H9 (cell line): Measurements from ENCODE around the gene PACS1. TPM values are rescaled to one million over a fixed set of nuclear protein-coding genes. Genes with fewer than 3 reads are reported as not detected.
A peak's percentile ranks its signal among the peaks of the same experiment; 100 is the strongest.

Experiments used
- DNase-seq: peaks from one replicate; pipeline ENCODE4 v3.0.0-alpha.2; 2017
- H2AFZ ChIP-seq: one replicate; pipeline ENCODE4 v1.6.1; 2013; ENCODE audit warnings: mild to moderate bottlenecking, low read length, control low read depth, moderate library complexity
- H2AK5ac ChIP-seq: 2 replicates; pipeline ENCODE4 v1.6.1; 2013; ENCODE audit warnings: low read length, control low read depth, mixed read lengths; ENCODE audit not compliant: insufficient read length
- H2BK120ac ChIP-seq: one replicate; pipeline ENCODE4 v1.6.1; 2013; ENCODE audit warnings: low read depth, mild to moderate bottlenecking, low read length, control low read depth, inconsistent platforms; ENCODE audit not compliant: poor library complexity, severe bottlenecking
- H2BK12ac ChIP-seq: 2 replicates; pipeline ENCODE4 v1.6.1; 2013; ENCODE audit warnings: low read length, control low read depth, mixed read lengths, low read depth; ENCODE audit not compliant: insufficient read length
- H2BK15ac ChIP-seq: 2 replicates; pipeline ENCODE4 v1.6.1; 2013; ENCODE audit warnings: low read depth, low read length, control low read depth
- H2BK20ac ChIP-seq: one replicate; pipeline ENCODE4 v1.6.1; 2013; ENCODE audit warnings: low read depth, mild to moderate bottlenecking, low read length, control low read depth, inconsistent platforms; ENCODE audit not compliant: poor library complexity, severe bottlenecking
- H2BK5ac ChIP-seq: 2 replicates; pipeline ENCODE4 v1.6.1; 2013; ENCODE audit warnings: low read length, control low read depth, mixed read lengths; ENCODE audit not compliant: insufficient read length
- H3K14ac ChIP-seq: 2 replicates; pipeline ENCODE4 v1.6.1; 2013; ENCODE audit warnings: low read length, control low read depth; ENCODE audit not compliant: insufficient read depth
- H3K18ac ChIP-seq: 2 replicates; pipeline ENCODE4 v1.6.1; 2013; ENCODE audit warnings: low read depth, mild to moderate bottlenecking, mixed read lengths, low read length, control low read depth; ENCODE audit not compliant: insufficient read length
- H3K23ac ChIP-seq: 2 replicates; pipeline ENCODE4 v1.6.1; 2013; ENCODE audit warnings: low read length, control low read depth, mixed read lengths, low read depth; ENCODE audit not compliant: insufficient read length
- H3K23me2 ChIP-seq: 2 replicates; pipeline ENCODE4 v1.6.1; 2013; ENCODE audit warnings: low read depth, mild to moderate bottlenecking, mixed read lengths, low read length, control low read depth; ENCODE audit not compliant: insufficient read length, poor library complexity, severe bottlenecking
- H3K27ac ChIP-seq: 2 replicates; pipeline ENCODE4 v1.5.1; 2013; ENCODE audit warnings: low read length, control low read depth, mixed read lengths, low read depth; ENCODE audit not compliant: insufficient read length
- H3K27me3 ChIP-seq: 2 replicates; pipeline ENCODE4 v1.6.1; 2013; ENCODE audit warnings: low read length, control low read depth, inconsistent platforms; ENCODE audit not compliant: insufficient read depth
- H3K4ac ChIP-seq: 2 replicates; pipeline ENCODE4 v1.6.1; 2013; ENCODE audit warnings: low read depth, mild to moderate bottlenecking, control low read depth, inconsistent platforms, low read length, moderate library complexity
- H3K4me1 ChIP-seq: 2 replicates; pipeline ENCODE4 v1.6.1; 2013; ENCODE audit warnings: low read length, control low read depth, inconsistent platforms; ENCODE audit not compliant: insufficient read depth
- H3K4me2 ChIP-seq: 2 replicates; pipeline ENCODE4 v1.6.1; 2013; ENCODE audit warnings: low read length, control low read depth, mixed read lengths; ENCODE audit not compliant: insufficient read length, insufficient read depth
- H3K56ac ChIP-seq: 2 replicates; pipeline ENCODE4 v1.6.1; 2013; ENCODE audit warnings: low read depth, mild to moderate bottlenecking, mixed read lengths, low read length, control low read depth; ENCODE audit not compliant: insufficient read length
- H3K79me1 ChIP-seq: 2 replicates; pipeline ENCODE4 v1.6.1; 2013; ENCODE audit warnings: low read depth, mild to moderate bottlenecking, moderate library complexity, low read length, control low read depth, inconsistent platforms; ENCODE audit not compliant: insufficient read depth, poor library complexity, severe bottlenecking
- H3K79me2 ChIP-seq: 2 replicates; pipeline ENCODE4 v1.6.1; 2013; ENCODE audit warnings: low read length, control low read depth, inconsistent platforms; ENCODE audit not compliant: insufficient read depth
- H3K9ac ChIP-seq: 2 replicates; pipeline ENCODE4 v1.6.1; 2013; ENCODE audit warnings: low read length, control low read depth, mixed read lengths; ENCODE audit not compliant: insufficient read length; ENCODE audit errors: extremely low read depth
- H3K9me3 ChIP-seq: one replicate; pipeline ENCODE4 v1.6.1; 2013; ENCODE audit warnings: low read depth, low read length, inconsistent platforms; ENCODE audit not compliant: control insufficient read depth
- H3T11ph ChIP-seq: one replicate; pipeline ENCODE4 v1.6.1; 2013; ENCODE audit warnings: mild to moderate bottlenecking, low read length, control low read depth, inconsistent platforms
- H4K20me1 ChIP-seq: one replicate; pipeline ENCODE4 v1.6.1; 2013; ENCODE audit not compliant: control insufficient read depth, insufficient read length, insufficient read depth
- H4K5ac ChIP-seq: 2 replicates; pipeline ENCODE4 v1.6.1; 2013; ENCODE audit warnings: low read depth, mild to moderate bottlenecking, mixed read lengths, low read length, control low read depth; ENCODE audit not compliant: insufficient read length
- H4K8ac ChIP-seq: replicated peaks from 2 replicates; pipeline ENCODE4 v1.6.1; 2013; ENCODE audit warnings: low read length, control low read depth, mixed read lengths, low read depth; ENCODE audit not compliant: insufficient read length
- H4K91ac ChIP-seq: 2 replicates; pipeline ENCODE4 v1.6.1; 2013; ENCODE audit warnings: low read depth, mild to moderate bottlenecking, moderate library complexity, mixed read lengths, low read length, control low read depth; ENCODE audit not compliant: insufficient read length
- H3K27ac Mint-ChIP-seq, 3 experiments: 2 replicates in 2 of 3; 3 replicates in 1 of 3; pipeline ENCODE4 v1.8.0; 2020 to 2021; ENCODE audit warnings: mixed read lengths in 3 of 3, mild to moderate bottlenecking in 1 of 3, moderate library complexity in 1 of 3
- H3K27me3 Mint-ChIP-seq: 2 replicates; pipeline ENCODE4 v1.8.0; 2021; ENCODE audit warnings: low read depth, mild to moderate bottlenecking, moderate library complexity, mixed read lengths
- H3K36me3 Mint-ChIP-seq, 3 experiments: 2 replicates in 2 of 3; 3 replicates in 1 of 3; pipeline ENCODE4 v1.8.0; 2020 to 2021; ENCODE audit warnings: low read depth in 3 of 3, mixed read lengths in 3 of 3; ENCODE audit not compliant: insufficient read depth in 1 of 3
- H3K4me1 Mint-ChIP-seq, 2 experiments: 2 replicates each; pipeline ENCODE4 v1.8.0; 2020; ENCODE audit warnings: mixed read lengths in 2 of 2
- H3K4me3 Mint-ChIP-seq, 2 experiments: 2 replicates in 1 of 2; 3 replicates in 1 of 2; pipeline ENCODE4 v1.8.0; 2020 to 2021; ENCODE audit warnings: mild to moderate bottlenecking in 2 of 2, mixed read lengths in 2 of 2, moderate library complexity in 1 of 2
- H3K9me3 Mint-ChIP-seq, 2 experiments: 2 replicates in 1 of 2; 3 replicates in 1 of 2; pipeline ENCODE4 v1.8.0; 2020; ENCODE audit warnings: mild to moderate bottlenecking in 2 of 2, mixed read lengths in 2 of 2, moderate library complexity in 1 of 2
- CTCF ChIP-seq: fragments of 200-600 bp; sonication (generic); conservative IDR thresholded peaks from 3 replicates; pipeline ENCODE4 v1.8.0; 2021; ENCODE audit warnings: antibody characterized with exemption, mild to moderate bottlenecking
- WGBS: extraction: QIAGEN DNeasy Blood & Tissue Kit; methylation state at CpG from one replicate; pipeline ENCODE4 v1.1.7; 2013; ENCODE audit warnings: missing lambda C conversion rate, low lambda C conversion rate, mixed read lengths; ENCODE audit not compliant: insufficient read length; ENCODE audit errors: extremely low coverage; 5-methylcytosine and 5-hydroxymethylcytosine counted together
- total RNA-seq: library from RNA; stranded (reverse); gene quantifications from 2 replicates; pipeline ENCODE4 v1.2.1, GENCODE V29; 2021

The PACS1 gene
- total RNA-seq, 1 experiment from 2014 or later: 35.5 TPM

- Mint-ChIP-seq H3K4me1 (peaks cover 38 to 52% of the 10 kb centered on the region in 2 experiments), H3K27ac (peak within 1 kb of the TSS in 1 of 3 experiments; percentile 77; a peak in 2 of 7 replicates)
- peak within 1 kb of the TSS; percentile 40 for H3K9ac ChIP-seq
Observed at GRCh38 chr11:66048547-66049323, 21.3 kb upstream of the PACS1 start, which contains the start of gene GAL3ST3. GAL3ST3 (minus strand) TSS chr11:66049161; CDS start chr11:66045415, 3,746 bp downstream.

More at GRCh38 chr11:66048547-66049323, 21.3 kb upstream of the PACS1 start, which contains the start of gene GAL3ST3:
- peaks cover 12% of the 10 kb centered on the region; the same call in 1 of the 2 replicates for H3K79me2 ChIP-seq
- H4K5ac ChIP-seq: no peak within 1 kb of the TSS
- no peak within 1 kb of the TSS; the same call in 1 of the 2 replicates for H3K14ac ChIP-seq
- no peak within 1 kb of the TSS for H2BK5ac ChIP-seq
- no peak within 1 kb of the TSS for H3K4ac ChIP-seq
- WGBS: no CpG with 5 or more reads among the region's 39 CpGs
- peaks cover 15% of the 10 kb centered on the region for H3K23me2 ChIP-seq
- H2BK15ac ChIP-seq: no peak within 1 kb of the TSS
- no peak within 1 kb of the TSS for H3T11ph ChIP-seq
- no peak within 1 kb of the TSS for H2AK5ac ChIP-seq
- no peak within 1 kb of the TSS for H2BK120ac ChIP-seq
- Mint-ChIP-seq H3K27me3 (no peaks in the 10 kb centered on the region; the same call in 1 of the 2 replicates), H3K4me3 (peak within 1 kb of the TSS; percentile 84 to 94), H3K36me3 (peaks cover 13 to 26% (median 24%) of the 10 kb centered on the region in 3 experiments), H3K9me3 (no peaks in the 10 kb centered on the region)
- H3K79me1 ChIP-seq: peaks cover 7% of the 10 kb centered on the region
- H3K18ac ChIP-seq: no peak within 1 kb of the TSS
- H2BK20ac ChIP-seq: no peak within 1 kb of the TSS
- H3K4me1 ChIP-seq: peaks cover 6% of the 10 kb centered on the region; the same call in 1 of the 2 replicates
- H4K20me1 ChIP-seq: peaks cover 3% of the 10 kb centered on the region
- peak; percentile 14; the same call in 1 of the 3 replicates for TF ChIP-seq CTCF
- no peak within 1 kb of the TSS for H2AFZ ChIP-seq
- DNase-seq: peak; percentile 85
- no peak within 1 kb of the TSS for H2BK12ac ChIP-seq
- no peak within 1 kb of the TSS for H4K91ac ChIP-seq
- no peak within 1 kb of the TSS for H3K56ac ChIP-seq
- H3K23ac ChIP-seq: no peak within 1 kb of the TSS
- peak within 1 kb of the TSS; percentile 74 for H3K4me2 ChIP-seq
- no peak within 1 kb of the TSS for H4K8ac ChIP-seq
- no peak within 1 kb of the TSS for H3K27ac ChIP-seq
- no peaks in the 10 kb centered on the region for H3K27me3 ChIP-seq
- no peaks in the 10 kb centered on the region for H3K9me3 ChIP-seq
